GM19328 (cell line): ENCODE measurements around the gene CD74.

ENCODE experiments used
- ATAC-seq: cut with Tn5 transposase; IDR thresholded peaks from one replicate; pipeline ENCODE4 v1.9.1; 2021; ENCODE audit warnings: mild to moderate bottlenecking, moderate library complexity; ENCODE audit not compliant: unreplicated experiment

Gene CD74

DNA sequence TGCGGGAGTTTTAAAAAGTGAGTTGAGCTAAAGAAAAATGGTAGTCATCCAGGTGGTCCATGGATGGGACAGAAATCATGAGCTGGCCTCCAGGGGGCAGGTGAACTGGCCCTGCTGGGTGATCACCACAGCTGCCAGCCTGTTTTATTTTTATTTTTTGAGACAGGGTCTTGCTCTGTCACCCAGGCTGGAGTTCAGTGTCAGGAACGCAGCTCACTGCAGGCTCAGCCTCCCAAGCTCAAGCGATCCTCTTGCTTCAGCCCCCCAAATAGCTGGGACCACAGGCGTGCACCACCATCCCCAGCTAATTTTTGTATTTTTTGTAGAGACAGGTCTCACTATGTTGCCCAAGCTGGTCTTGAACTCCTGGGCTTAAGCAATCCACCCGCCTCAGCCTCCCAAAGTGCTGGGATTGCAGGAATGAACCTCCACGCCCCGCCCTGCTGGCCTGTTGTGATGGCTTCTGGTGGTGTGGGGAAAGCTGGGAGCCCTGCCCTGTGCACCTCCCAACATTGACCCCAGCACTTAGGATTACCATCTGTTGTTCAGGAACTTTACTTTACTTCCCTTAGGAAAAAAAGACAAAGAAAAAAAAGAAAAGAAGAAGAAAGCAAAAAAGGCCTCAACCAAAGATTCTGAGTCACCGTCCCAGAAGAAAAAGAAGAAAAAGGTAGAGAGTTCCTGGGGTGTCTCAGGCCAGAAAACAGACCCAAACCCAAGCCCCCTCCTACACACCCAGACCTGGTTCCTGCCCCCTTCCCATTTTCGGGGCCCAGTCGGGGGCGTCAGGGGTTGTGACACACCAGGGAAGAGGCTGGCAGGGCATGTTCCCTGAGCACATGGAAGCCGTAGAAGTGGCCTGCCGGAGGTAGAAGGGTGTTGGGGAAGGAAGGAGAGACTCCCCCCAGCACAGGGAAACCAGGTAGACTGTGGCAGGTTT, 14.7 kb downstream of the CD74 start:
- no peak for ATAC-seq

DNA sequence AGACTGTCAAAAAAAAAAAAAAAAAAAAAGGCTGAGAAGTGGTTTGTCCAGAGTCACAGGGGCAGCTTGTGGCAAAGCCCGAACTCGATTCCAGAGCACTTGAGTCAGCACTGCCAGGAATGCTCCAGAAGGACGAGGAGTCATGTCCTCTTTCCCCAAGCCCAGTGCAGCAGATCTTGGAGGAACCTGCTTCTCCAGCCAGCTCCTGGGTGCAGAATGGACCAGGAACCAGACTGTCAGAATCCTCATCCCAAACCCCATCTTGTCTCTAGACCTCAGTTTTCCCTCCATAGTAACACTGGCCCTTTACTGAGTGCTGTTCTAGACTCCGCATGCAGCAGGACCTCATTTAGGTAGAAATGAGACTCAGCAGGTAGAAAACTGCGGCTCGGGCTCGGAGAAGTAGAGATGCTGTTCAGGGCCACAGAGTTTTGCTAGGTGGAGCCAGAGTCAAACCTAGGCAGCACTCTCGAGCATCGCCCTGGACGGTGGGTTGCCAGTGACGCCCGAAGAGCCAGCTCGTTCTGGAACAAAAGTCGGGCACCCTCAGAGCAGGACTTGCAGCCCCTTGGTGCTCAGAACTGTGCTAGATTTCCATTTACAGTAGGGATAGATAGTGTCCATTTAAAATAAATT, 15.4 kb downstream of the CD74 start:
- no peak for ATAC-seq

DNA sequence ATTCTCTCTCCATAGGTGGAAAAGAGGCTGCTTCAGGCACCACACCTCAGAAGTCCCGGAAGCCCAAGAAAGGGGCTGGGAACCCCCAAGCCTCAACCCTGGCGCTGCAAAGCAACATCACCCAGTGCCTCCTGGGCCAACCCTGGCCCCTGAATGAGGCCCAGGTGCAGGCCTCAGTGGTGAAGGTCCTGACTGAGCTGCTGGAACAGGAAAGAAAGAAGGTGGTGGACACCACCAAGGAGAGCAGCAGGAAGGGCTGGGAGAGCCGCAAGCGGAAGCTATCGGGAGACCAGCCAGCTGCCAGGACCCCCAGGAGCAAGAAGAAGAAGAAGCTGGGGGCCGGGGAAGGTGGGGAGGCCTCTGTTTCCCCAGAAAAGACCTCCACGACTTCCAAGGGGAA, 16.4 kb downstream of the CD74 start:
- no peak for ATAC-seq

DNA sequence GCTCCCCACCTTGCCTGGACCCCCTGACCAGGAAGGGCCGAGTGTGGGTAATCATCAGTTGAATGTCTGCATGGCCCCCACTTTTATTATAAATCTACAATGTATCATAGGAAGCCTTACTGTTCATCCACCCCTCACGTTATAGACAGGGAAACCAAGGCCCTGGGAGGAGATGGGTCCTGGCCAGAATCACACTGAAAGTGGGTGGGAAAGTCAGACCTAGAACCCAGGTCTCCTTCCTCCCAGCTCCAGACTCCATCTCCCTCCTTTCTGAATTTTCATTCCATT, 17.1 kb downstream of the CD74 start:
- no peak for ATAC-seq

DNA sequence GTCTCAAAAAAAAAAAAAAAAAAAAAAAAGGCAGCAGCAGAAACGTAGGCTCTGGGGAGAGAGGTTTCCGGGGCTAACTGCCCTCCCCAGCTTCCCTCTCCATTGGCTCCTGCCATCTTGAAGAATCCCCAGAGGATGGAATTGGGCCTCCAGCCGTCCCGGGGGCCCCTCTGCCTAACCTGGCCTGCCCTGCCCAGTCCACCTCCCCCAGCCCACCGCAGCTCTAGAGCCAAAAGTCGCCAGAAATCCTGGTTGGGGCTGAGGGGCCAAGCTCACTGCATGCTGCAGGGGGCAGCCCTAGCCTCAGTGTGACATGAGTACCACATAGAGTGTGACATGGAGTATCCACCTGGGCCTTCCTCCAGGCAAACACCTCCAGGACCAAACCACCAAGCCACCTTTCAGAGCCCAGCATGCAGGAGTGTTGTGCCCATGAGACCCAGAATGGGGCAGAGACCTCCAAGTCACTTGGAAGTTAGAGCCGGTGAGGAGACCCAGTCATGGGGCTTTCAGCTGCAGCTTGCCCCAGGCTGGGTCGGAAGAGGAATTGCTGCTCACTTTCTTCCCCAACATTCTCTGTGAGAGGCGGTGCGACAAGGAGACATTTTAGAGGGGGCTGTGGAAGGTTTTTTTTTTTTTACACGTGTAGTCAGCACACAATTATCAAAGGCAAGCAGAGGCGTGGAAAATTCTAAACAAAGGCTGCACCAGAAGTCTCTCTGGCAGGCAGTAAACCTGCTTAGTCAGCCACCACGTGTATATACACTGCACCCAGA, 17.6 kb downstream of the CD74 start:
- no peak for ATAC-seq

DNA sequence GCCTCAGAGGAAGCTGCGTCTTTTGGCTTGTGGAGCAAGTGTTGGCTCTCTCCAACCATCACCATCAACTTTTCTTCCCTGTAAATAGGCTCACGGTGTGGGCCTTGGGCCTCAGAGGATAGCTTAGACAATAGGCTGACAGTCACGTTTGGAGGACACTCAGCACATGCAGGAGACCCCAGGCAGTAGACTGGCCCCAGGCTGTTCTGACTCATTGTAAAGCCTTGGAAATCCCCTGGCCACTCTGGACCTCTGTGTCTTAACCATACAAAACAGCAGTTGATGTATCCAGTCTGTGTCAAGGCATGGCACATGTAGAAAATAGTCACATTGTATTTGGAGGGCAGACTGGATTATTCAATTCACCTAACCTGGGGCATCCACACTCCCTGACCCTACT, 18.6 kb downstream of the CD74 start:
- no peak for ATAC-seq

GRCh38 chr5:150393096-150393645, 19.5 kb downstream of the CD74 start:
- ATAC-seq = no peak

DNA sequence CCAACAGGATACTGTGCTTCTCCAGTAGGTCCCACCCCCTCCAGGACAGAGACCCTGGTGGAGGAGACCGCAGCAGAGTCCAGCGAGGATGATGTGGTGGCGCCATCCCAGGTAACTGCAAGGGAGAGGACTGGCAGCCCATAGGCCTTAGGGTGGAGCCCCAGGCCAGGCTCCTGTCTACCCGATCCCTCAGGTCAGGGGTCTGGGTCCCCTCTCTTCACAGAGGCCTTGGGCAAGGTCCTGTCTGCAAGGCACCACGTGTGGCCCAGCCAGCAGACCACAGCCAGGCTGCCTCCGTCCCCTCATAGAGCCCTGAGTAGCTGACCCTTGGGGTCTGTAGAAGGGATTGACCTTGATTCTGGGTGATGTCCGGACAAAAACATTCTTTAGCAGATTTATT, 20.0 kb downstream of the CD74 start:
- ATAC-seq = no peak

GRCh38 chr5:150391986-150392385, 20.7 kb downstream of the CD74 start:
- no peak for ATAC-seq

DNA sequence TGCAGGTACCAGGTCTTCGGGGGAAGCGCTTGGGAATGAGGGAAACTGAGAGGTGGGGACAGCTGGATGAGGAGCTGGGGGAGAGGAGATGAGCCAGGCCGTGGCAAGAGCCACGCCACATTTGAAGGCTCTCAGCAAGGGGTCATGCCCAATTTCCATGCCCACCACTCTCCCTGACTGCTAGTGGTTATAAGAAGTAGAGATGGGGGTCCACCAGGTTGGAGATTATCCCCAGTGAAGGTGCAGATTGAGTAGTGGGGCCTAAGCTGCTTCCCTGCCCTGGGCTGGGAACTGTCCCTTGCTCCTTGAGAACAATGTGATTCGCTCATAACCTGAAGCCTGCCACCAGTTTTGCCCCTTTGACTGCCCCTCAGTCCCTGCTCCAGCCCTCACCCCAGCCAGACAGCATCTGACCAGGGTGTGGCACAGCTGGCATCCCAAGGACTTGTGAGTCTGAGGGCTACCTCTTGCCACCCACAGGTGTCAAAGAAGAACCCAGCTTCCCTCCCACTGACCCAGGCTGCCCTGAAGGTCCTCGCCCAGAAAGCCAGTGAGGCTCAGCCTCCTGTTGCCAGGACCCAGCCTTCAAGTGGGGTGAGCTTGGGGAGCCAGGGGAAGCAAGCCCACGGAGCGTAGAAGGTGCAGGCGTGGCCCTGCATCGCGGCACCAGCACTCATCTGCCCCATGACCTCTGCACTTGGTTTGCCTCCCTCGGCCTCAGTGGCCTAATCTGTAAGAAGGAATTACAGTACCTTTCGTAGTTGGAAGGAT, 21.5 kb downstream of the CD74 start:
- no peak for ATAC-seq

DNA sequence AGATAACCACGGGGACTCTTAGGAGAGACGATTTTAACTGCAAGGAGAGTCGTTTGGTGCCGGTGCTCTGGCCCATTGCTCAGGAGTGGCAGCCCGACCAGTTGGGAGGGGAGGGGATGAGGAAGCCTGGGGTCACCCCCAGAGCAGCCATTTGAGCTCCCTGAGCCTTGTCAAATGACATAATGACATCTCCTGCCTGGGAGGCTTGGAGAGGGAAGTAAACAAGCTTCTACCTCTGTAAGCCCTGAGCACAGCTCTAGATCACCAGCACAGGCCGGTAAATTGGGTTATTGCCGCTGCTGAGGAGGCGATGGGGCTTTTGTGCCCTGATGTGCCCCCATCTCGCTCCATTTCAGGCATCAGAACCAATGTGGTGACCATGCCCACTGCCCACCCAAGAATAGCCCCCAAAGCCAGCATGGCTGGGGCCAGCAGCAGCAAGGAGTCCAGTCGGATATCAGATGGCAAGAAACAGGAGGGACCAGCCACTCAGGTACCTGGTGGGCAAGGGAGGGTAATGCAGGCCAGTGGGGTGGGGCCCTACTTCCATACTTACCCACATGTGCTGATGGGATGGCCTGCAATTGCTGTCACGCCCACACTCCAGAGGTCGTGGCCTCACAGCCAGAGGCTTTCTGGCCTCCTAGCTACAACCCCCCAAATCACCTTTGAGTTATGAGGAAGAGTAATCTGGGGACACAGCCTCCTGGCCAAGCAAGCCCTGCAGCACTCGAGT, 23.0 kb downstream of the CD74 start:
- ATAC-seq = no peak

- no peak for ATAC-seq
Observed at GRCh38 chr5:150386024-150386855, 26.5 kb downstream of the CD74 start.

DNA sequence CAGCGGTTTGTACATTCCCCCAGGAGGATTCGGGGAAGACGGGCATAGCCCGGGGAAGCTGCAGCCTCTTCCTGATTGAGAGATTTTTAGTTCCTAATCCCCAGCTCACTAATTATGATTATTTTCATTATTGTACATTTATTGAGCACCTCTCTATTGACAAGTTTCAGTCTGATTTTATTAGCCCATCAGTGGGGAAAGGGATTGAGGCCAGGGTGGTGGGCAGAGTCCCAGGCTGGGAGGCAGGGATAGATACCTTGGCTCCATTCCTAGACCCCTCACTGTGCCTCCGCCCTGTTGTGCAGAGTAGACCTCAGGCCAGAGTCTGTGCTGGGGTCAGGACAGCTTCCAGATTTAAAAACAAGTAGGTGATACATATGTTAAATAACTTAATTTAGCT, 28.0 kb downstream of the CD74 start:
- no peak for ATAC-seq

DNA sequence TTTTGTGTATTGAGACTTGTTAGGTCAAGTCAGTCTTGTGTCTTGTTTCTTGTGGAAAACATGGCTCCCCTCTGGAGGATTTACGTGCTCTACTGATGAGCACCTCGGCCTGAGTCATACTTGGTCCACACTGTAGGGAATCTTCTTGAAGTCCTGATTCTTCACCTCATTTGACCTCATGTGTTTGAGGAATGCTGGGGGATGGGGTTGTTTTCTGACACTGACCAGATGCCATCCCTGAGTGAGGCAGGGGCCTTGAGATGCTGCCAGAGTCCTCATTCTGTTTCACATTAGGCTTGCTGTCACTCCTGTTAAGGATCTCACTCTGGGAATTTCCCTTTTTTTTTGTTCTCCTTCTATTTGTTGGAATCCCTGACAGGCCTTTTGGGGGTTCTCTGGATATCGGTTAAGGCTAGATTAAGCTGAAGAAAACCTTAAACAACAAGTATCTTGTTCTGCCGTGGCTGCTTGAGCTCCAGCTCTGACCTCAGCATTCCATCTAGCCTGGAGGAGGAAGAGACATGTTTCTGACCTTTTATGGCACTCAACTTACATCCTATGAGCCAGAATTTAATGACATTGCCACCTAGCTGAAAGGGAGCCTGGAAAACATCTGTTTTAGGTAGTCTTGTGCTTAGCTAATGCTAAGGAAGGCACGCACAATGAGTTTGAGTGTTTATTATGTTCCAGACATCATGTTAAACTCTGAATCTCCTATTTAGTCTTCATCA, 34.6 kb downstream of the CD74 start:
- ATAC-seq = no peak

- ATAC-seq = no peak
Observed at GRCh38 chr5:150376799-150377771, 35.6 kb downstream of the CD74 start.

DNA sequence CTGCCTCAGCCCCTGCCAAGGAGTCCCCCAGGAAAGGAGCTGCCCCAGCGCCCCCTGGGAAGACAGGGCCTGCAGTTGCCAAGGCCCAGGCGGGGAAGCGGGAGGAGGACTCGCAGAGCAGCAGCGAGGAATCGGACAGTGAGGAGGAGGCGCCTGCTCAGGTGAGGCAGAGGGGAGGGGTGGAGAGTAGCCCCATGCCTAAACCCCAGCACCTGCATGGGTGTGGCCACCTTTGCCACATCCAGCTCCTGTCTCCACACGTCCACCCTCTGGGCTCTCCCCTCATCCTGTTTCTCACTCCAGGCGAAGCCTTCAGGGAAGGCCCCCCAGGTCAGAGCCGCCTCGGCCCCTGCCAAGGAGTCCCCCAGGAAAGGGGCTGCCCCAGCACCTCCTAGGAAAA, 38.1 kb downstream of the CD74 start:
- no peak for ATAC-seq

DNA sequence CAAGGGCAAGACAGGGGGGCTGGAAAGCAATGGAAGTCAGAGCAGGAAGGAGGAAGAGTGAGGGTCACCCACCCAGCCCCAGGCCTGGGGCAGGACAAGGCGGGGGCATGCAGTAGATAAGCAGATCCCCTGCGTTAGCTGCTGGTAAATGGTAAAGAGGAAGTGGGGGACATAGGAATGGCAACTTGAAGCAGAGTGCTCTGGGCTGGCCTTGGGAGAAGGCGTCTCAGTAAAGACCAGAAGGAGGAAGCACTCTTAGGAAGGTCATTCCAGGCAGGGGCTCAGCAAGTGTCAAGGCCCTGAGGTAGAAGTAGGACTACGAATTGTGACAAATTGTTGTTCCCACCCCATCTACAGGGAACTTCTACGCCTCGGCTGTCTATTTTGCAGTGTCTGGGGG, 40.1 kb downstream of the CD74 start:
- no peak for ATAC-seq
